Testis (tissue), 3 donors: Measurements from ENCODE around the gene COL5A2. TPM values are rescaled to one million over a fixed set of nuclear protein-coding genes. Genes with fewer than 3 reads are reported as not detected.

ENCODE experiments used
- DNase-seq: peaks from one replicate; pipeline ENCODE4 v3.0.0-alpha.2; 2019
- H3K27ac ChIP-seq, 2 donors: fragments of 200-600 bp; sonication (generic); one replicate each; pipeline ENCODE4 v1.5.1; 2019
- H3K27me3 ChIP-seq: fragments of 200-600 bp; sonication (generic); one replicate; pipeline ENCODE4 v1.5.1; 2019
- H3K36me3 ChIP-seq: fragments of 200-600 bp; sonication (generic); one replicate; pipeline ENCODE4 v1.5.1; 2017; ENCODE audit warnings: low read depth; ENCODE audit errors: missing control alignments
- H3K4me1 ChIP-seq: fragments of 200-600 bp; sonication (generic); one replicate; pipeline ENCODE4 v1.5.1; 2019
- H3K4me3 ChIP-seq, 2 donors: fragments of 200-600 bp; sonication (generic); one replicate each; pipeline ENCODE4 v1.5.1; 2017 to 2019
- H3K9me3 ChIP-seq: fragments of 200-600 bp; sonication (generic); one replicate; pipeline ENCODE4 v1.5.1; 2017
- CTCF ChIP-seq, 3 experiments: fragments of 450-650 bp in 2 of 3; fragments of 200-600 bp in 1 of 3; sonication (generic) in 1 of 3; IDR thresholded peaks; one replicate each; pipeline ENCODE4 v1.5.1; 2016 to 2019; ENCODE audit warnings: antibody characterized with exemption in 3 of 3, mild to moderate bottlenecking in 2 of 3, moderate library complexity in 1 of 3
- POLR2A ChIP-seq: fragments of 450-650 bp; IDR thresholded peaks from one replicate; pipeline ENCODE4 v1.6.1; 2017; ENCODE audit warnings: antibody characterized with exemption, mild to moderate bottlenecking, moderate library complexity
- WGBS, 2 donors: methylation state at CpG; one replicate each; pipeline ENCODE4 v1.1.5; 2018; 5-methylcytosine and 5-hydroxymethylcytosine counted together
- intact Hi-C: fragments of 100-400 bp; cut with DNase I; formaldehyde crosslinking; loops from one replicate; pipeline ENCODE4 v1.15.1; 2023; ENCODE audit warnings: low total_unique reads
- polyA plus RNA-seq: library from polyadenylated mRNA; stranded (reverse); fragments of 350-450 nt; fragmentation: Illumina TruSeq; extraction: RNeasy Lipid Tissue Mini Kit (QIAGEN cat#74804); gene quantifications from one replicate; pipeline ENCODE4 v1.2.3, GENCODE V29; 2014; ENCODE audit warnings: low read depth, low replicate concordance; ENCODE audit not compliant: insufficient read depth
- total RNA-seq, 2 donors: library from RNA; depleted of rRNA; stranded (reverse); fragments of >200 nt; gene quantifications; one replicate each; pipeline ENCODE4 v1.2.3, GENCODE V29; 2016

Gene COL5A2
- total and polyA plus RNA-seq, 3 donors from 2014 or later: 12.9 to 24.7 (median 15.7) TPM

- no peaks in the 10 kb centered on the region for H3K36me3 ChIP-seq
- no peak for DNase-seq
- H3K27ac ChIP-seq: no peak overlapping the region
- no peaks in the 10 kb centered on the region for H3K9me3 ChIP-seq
- H3K27me3 ChIP-seq: no peaks in the 10 kb centered on the region
- no peaks in the 10 kb centered on the region for H3K4me1 ChIP-seq
- 52 to 54% methylated on average over 3 of the region's 3 CpGs for WGBS, 2 donors
- TF ChIP-seq CTCF (IDR thresholded peaks at IDR 0.05): peak in 1 of 3 experiments; percentile 17
- TF ChIP-seq POLR2A: no peak
- intact Hi-C loops: no loop called here
- H3K4me3 ChIP-seq: no peak overlapping the region
Observed at GRCh38 chr2:189024901-189025618, 154.5 kb downstream of the COL5A2 start.

GRCh38 chr2:189022492-189022891 is 157.1 kb downstream of the COL5A2 start:
- Histone ChIP-seq H3K9me3 (no peaks in the 10 kb centered on the region), H3K27ac (peak overlapping the region in 1 of 2 donors; percentile 9), H3K4me3 (no peak overlapping the region), H3K36me3 (no peaks in the 10 kb centered on the region), H3K27me3 (no peaks in the 10 kb centered on the region), H3K4me1 (no peaks in the 10 kb centered on the region)
- WGBS, 2 donors: 47 to 64% methylated on average over 3 of the region's 3 CpGs
- intact Hi-C loops: no loop called here
- no peak for DNase-seq
- TF ChIP-seq POLR2A: no peak
- no peak for TF ChIP-seq CTCF (IDR thresholded peaks at IDR 0.05)

- Histone ChIP-seq H3K27me3 (no peaks in the 10 kb centered on the region), H3K36me3 (no peaks in the 10 kb centered on the region), H3K27ac (peak overlapping the region in 1 of 2 donors; percentile 9), H3K4me1 (no peaks in the 10 kb centered on the region), H3K9me3 (no peaks in the 10 kb centered on the region), H3K4me3 (no peak overlapping the region)
- DNase-seq: no peak
- no peak for TF ChIP-seq POLR2A
- TF ChIP-seq CTCF (IDR thresholded peaks at IDR 0.05): no peak
- WGBS, 2 donors: 52 to 58% methylated on average over 7 of the region's 7 CpGs
- intact Hi-C loops: no loop called here
Observed at GRCh38 chr2:189022053-189022481, 157.5 kb downstream of the COL5A2 start.

GRCh38 chr2:189020179-189020578 is 159.4 kb downstream of the COL5A2 start:
- H3K4me3 ChIP-seq: no peak overlapping the region
- no peaks in the 10 kb centered on the region for H3K27me3 ChIP-seq
- no peak overlapping the region for H3K27ac ChIP-seq
- TF ChIP-seq POLR2A (no peak), CTCF (IDR thresholded peaks at IDR 0.05) (no peak)
- no peaks in the 10 kb centered on the region for H3K9me3 ChIP-seq
- DNase-seq: no peak
- no peaks in the 10 kb centered on the region for H3K36me3 ChIP-seq
- 81 to 85% methylated on average over 1 of the region's 1 CpG for WGBS, 2 donors
- intact Hi-C loops: no loop called here
- H3K4me1 ChIP-seq: no peaks in the 10 kb centered on the region

GRCh38 chr2:189018631-189019030 is 160.9 kb downstream of the COL5A2 start:
- intact Hi-C loops: no loop called here
- DNase-seq: no peak
- TF ChIP-seq CTCF (IDR thresholded peaks at IDR 0.05) (no peak), POLR2A (no peak)
- no peaks in the 10 kb centered on the region for H3K9me3 ChIP-seq
- no peaks in the 10 kb centered on the region for H3K27me3 ChIP-seq
- H3K4me3 ChIP-seq: no peak overlapping the region
- no peak overlapping the region for H3K27ac ChIP-seq
- no peaks in the 10 kb centered on the region for H3K36me3 ChIP-seq
- H3K4me1 ChIP-seq: no peaks in the 10 kb centered on the region
